GM23338 (cell line): Measurements from ENCODE around the gene APLNR. TPM values are rescaled to one million over a fixed set of nuclear protein-coding genes. Genes with fewer than 3 reads are reported as not detected.

ENCODE experiments used
- ATAC-seq: fragments of 200-7000 bp; cut with Tn5 transposase; 3 replicates; pipeline ENCODE4 v1.9.1; 2020
- DNase-seq: peaks from one replicate; pipeline ENCODE4 v3.0.0-alpha.2; 2015; ENCODE audit warnings: low spot score
- H2AFZ ChIP-seq: fragments of 200-600 bp; sonication (generic); 2 replicates; pipeline ENCODE4 v1.8.0; 2016; ENCODE audit warnings: antibody characterized with exemption, mild to moderate bottlenecking, moderate library complexity
- H3F3A ChIP-seq: fragments of 200-600 bp; sonication (generic); replicated peaks from 2 replicates; pipeline ENCODE4 v1.8.0; 2017; ENCODE audit warnings: antibody characterized with exemption, mixed run types, low read depth
- H3K27ac ChIP-seq: fragments of 200-600 bp; sonication (generic); 2 replicates; pipeline ENCODE4 v1.6.1; 2016; ENCODE audit warnings: low read depth
- H3K27me3 ChIP-seq: fragments of 200-600 bp; sonication (generic); 2 replicates; pipeline ENCODE4 v1.8.0; 2016; ENCODE audit warnings: mild to moderate bottlenecking, mixed run types, moderate library complexity; ENCODE audit not compliant: insufficient read depth
- H3K36me3 ChIP-seq: fragments of 200-600 bp; sonication (generic); 2 replicates; pipeline ENCODE4 v1.8.0; 2016; ENCODE audit warnings: mild to moderate bottlenecking; ENCODE audit not compliant: insufficient read depth
- H3K4me1 ChIP-seq: fragments of 200-600 bp; sonication (generic); 2 replicates; pipeline ENCODE4 v1.8.0; 2016; ENCODE audit warnings: mild to moderate bottlenecking, moderate library complexity; ENCODE audit not compliant: insufficient read depth
- H3K4me2 ChIP-seq: fragments of 200-600 bp; sonication (generic); 2 replicates; pipeline ENCODE4 v1.7.1; 2017; ENCODE audit warnings: mixed run types
- H3K4me3 ChIP-seq: fragments of 200-600 bp; sonication (generic); 2 replicates; pipeline ENCODE4 v1.6.1; 2016; ENCODE audit warnings: mixed run types
- H3K79me2 ChIP-seq: fragments of 200-600 bp; sonication (generic); replicated peaks from 2 replicates; pipeline ENCODE4 v1.8.0; 2017; ENCODE audit warnings: mild to moderate bottlenecking; ENCODE audit not compliant: insufficient read depth
- H3K9me2 ChIP-seq: fragments of 200-600 bp; sonication (generic); 2 replicates; pipeline ENCODE4 v1.8.0; 2017; ENCODE audit not compliant: insufficient read depth
- H4K20me1 ChIP-seq: fragments of 200-600 bp; sonication (generic); replicated peaks from 2 replicates; pipeline ENCODE4 v1.8.0; 2017; ENCODE audit warnings: mild to moderate bottlenecking; ENCODE audit not compliant: insufficient read depth
- H3K27ac Mint-ChIP-seq: 2 replicates; pipeline ENCODE4 v1.8.0; 2020; ENCODE audit warnings: inconsistent platforms, mild to moderate bottlenecking, moderate library complexity, mixed read lengths
- H3K27me3 Mint-ChIP-seq: 3 replicates; pipeline ENCODE4 v1.8.0; 2022; ENCODE audit warnings: low read depth, mild to moderate bottlenecking, moderate library complexity, mixed read lengths, inconsistent platforms; ENCODE audit not compliant: insufficient read depth, poor library complexity
- H3K36me3 Mint-ChIP-seq: 3 replicates; pipeline ENCODE4 v1.8.0; 2021; ENCODE audit warnings: low read depth, mild to moderate bottlenecking, inconsistent platforms, moderate library complexity, mixed read lengths
- H3K4me1 Mint-ChIP-seq: 3 replicates; pipeline ENCODE4 v1.8.0; 2020; ENCODE audit warnings: mild to moderate bottlenecking, inconsistent platforms, mixed read lengths
- H3K4me3 Mint-ChIP-seq: 3 replicates; pipeline ENCODE4 v1.8.0; 2021; ENCODE audit warnings: moderate library complexity, mild to moderate bottlenecking, inconsistent platforms, mixed read lengths
- H3K9me3 Mint-ChIP-seq: 3 replicates; pipeline ENCODE4 v1.8.0; 2020; ENCODE audit warnings: moderate library complexity, mild to moderate bottlenecking, inconsistent platforms, mixed read lengths
- CREB1 ChIP-seq: fragments of 250-450 bp; sonication (Bioruptor Pico); IDR thresholded peaks from 2 replicates; pipeline ENCODE4 v1.5.0; 2020; ENCODE audit warnings: low read depth, mild to moderate bottlenecking, moderate library complexity
- CTCF ChIP-seq, 2 experiments: fragments of 200-600 bp in 1 of 2; sonication (generic) in 1 of 2; conservative IDR thresholded peaks; 2 replicates each; pipeline versions ENCODE4 v1.5.1 to v1.6.1; 2016 to 2017; ENCODE audit warnings: antibody characterized with exemption in 2 of 2, low read depth in 2 of 2, mild to moderate bottlenecking in 2 of 2, moderate library complexity in 1 of 2
- ETS1 ChIP-seq: IDR thresholded peaks from 2 replicates; pipeline ENCODE4 v1.6.1; 2016; ENCODE audit warnings: antibody characterized with exemption
- EZH2 ChIP-seq: fragments of 200-600 bp; sonication (generic); IDR thresholded peaks from one replicate; pipeline ENCODE4 v1.8.0; 2017; ENCODE audit warnings: antibody characterized with exemption, mild to moderate bottlenecking, low read depth; ENCODE audit not compliant: unreplicated experiment
- EZH2phosphoT487 ChIP-seq: fragments of 200-600 bp; sonication (generic); IDR thresholded peaks from one replicate; pipeline ENCODE4 v1.8.1; 2018; ENCODE audit warnings: antibody characterized with exemption; ENCODE audit not compliant: unreplicated experiment
- JUNB ChIP-seq: IDR thresholded peaks from one replicate; pipeline ENCODE4 v1.6.1; 2016; ENCODE audit warnings: antibody characterized with exemption; ENCODE audit not compliant: unreplicated experiment
- NANOG ChIP-seq: IDR thresholded peaks from 2 replicates; pipeline ENCODE4 v1.6.1; 2016; ENCODE audit warnings: antibody characterized with exemption, borderline replicate concordance
- POLR2AphosphoS5 ChIP-seq: IDR thresholded peaks from 2 replicates; pipeline ENCODE4 v1.6.1; 2016; ENCODE audit warnings: antibody characterized with exemption, low read depth
- REST ChIP-seq: IDR thresholded peaks from one replicate; pipeline ENCODE4 v1.6.1; 2018; ENCODE audit warnings: antibody characterized with exemption; ENCODE audit not compliant: unreplicated experiment
- STAT1 ChIP-seq: IDR thresholded peaks from one replicate; pipeline ENCODE4 v1.6.1; 2016; ENCODE audit warnings: antibody characterized with exemption; ENCODE audit not compliant: unreplicated experiment
- ZNF114 ChIP-seq: fragments of 250-450 bp; sonication (Bioruptor Pico); IDR thresholded peaks from 2 replicates; pipeline ENCODE4 v1.5.0; 2020; ENCODE audit warnings: mild to moderate bottlenecking, moderate library complexity
- ZNF331 ChIP-seq: fragments of 250-450 bp; sonication (Bioruptor Pico); IDR thresholded peaks from 2 replicates; pipeline ENCODE4 v1.5.0; 2020; ENCODE audit warnings: low read depth, mild to moderate bottlenecking, moderate library complexity
- ZNF462 ChIP-seq: fragments of 250-450 bp; sonication (Bioruptor Pico); IDR thresholded peaks from 2 replicates; pipeline ENCODE4 v1.5.0; 2020; ENCODE audit warnings: mild to moderate bottlenecking, moderate library complexity
- polyA plus RNA-seq: library from polyadenylated mRNA; unstranded; fragments of >200 nt; fragmentation: Nextera tagmentation; extraction: Ambion mirVana; gene quantifications from 2 replicates; pipeline ENCODE4 v1.2.1, GENCODE V29; 2016
- total RNA-seq: library from RNA; depleted of rRNA; stranded (reverse); fragments of >200 nt; shearing (Covaris generic); gene quantifications from 2 replicates; pipeline ENCODE4 v1.2.3, GENCODE V29; 2014

Gene APLNR
- total and polyA plus RNA-seq, 2 experiments from 2014 or later = 0.10 TPM; not detected in 1

GRCh38 chr11:57233702-57234101 lies 3.3 kb downstream of the APLNR start:
- no peak overlapping the region for H3K4me3 Mint-ChIP-seq
- no peaks in the 10 kb centered on the region for H3K79me2 ChIP-seq
- TF ChIP-seq CREB1 (CRISPR knock-in tag) (no peak), EZH2 (no peak), REST (no peak), POLR2AphosphoS5 (no peak), ZNF114 (CRISPR knock-in tag) (no peak), JUNB (no peak), ZNF462 (no peak), NANOG (no peak), ETS1 (no peak), EZH2phosphoT487 (no peak), ZNF331 (CRISPR knock-in tag) (no peak), CTCF (conservative IDR thresholded peaks at IDR 0.05; ENCODE audit: low read depth in 2 of 2) (no peak), STAT1 (no peak)
- H2AFZ ChIP-seq = no peak overlapping the region
- H3K27ac Mint-ChIP-seq = no peak overlapping the region
- no peak overlapping the region for H3K4me3 ChIP-seq
- DNase-seq (no peak), ATAC-seq (no peak)
- no peaks in the 10 kb centered on the region for H4K20me1 ChIP-seq
- H3K9me3 Mint-ChIP-seq = no peaks in the 10 kb centered on the region; the same call in 1 of the 3 replicates
- peaks cover 9% of the 10 kb centered on the region; the same call in 1 of the 2 replicates for H3K4me1 ChIP-seq
- H3K4me2 ChIP-seq = no peak overlapping the region
- no peaks in the 10 kb centered on the region for H3K36me3 ChIP-seq
- H3K27me3 Mint-ChIP-seq = peaks cover 3% of the 10 kb centered on the region
- no peaks in the 10 kb centered on the region for H3K27me3 ChIP-seq
- H3K36me3 Mint-ChIP-seq = no peaks in the 10 kb centered on the region
- 0 out of 2 replicates have a peak, but pooled peaks cover 6% of the 10 kb centered on the region for H3K9me2 ChIP-seq
- H3K4me1 Mint-ChIP-seq = peaks cover 24% of the 10 kb centered on the region
- H3F3A ChIP-seq = no peaks in the 10 kb centered on the region
- H3K27ac ChIP-seq = no peak overlapping the region
